PC-3 (cell line): ENCODE results near the gene OMP. TPM values are rescaled to one million over a fixed set of nuclear protein-coding genes. Genes with fewer than 3 reads are reported as not detected.

Source experiments
- ATAC-seq: fragments of 200-7000 bp; cut with Tn5 transposase; 2 replicates; pipeline ENCODE4 v1.9.1; 2020; ENCODE audit warnings: mild to moderate bottlenecking, moderate library complexity
- BruUV-seq: library from RNA; stranded (reverse); fragments of 400-500 nt; replicated peaks from 2 replicates; lab custom pipeline; 2021; lab: Mats Ljungman, UMichigan
- CTCF ChIA-PET: fragments of 300-600 bp; sonication (Branson Sonifier 250); formaldehyde crosslinking; loops from one replicate; lab custom pipeline; 2022; ENCODE audit warnings: antibody characterized with exemption; lab: Charles Lee
- POLR2A ChIA-PET: fragments of 300-600 bp; sonication (Branson Sonifier 250); formaldehyde crosslinking; loops from one replicate; lab custom pipeline; 2022; ENCODE audit warnings: antibody characterized with exemption; ENCODE audit not compliant: unreplicated experiment; lab: Charles Lee
- DNase-seq: peaks from one replicate; pipeline ENCODE4 v3.0.0-alpha.2; 2015
- H2AFZ ChIP-seq: fragments of 300-600 bp; sonication (generic); 2 replicates; pipeline ENCODE4 v1.6.0; 2016; ENCODE audit warnings: antibody characterized with exemption, low read length
- H3F3A ChIP-seq: fragments of 300-600 bp; sonication (generic); one replicate; pipeline ENCODE4 v1.6.0; 2017; ENCODE audit warnings: antibody characterized with exemption, low read length, control low read depth, mild to moderate bottlenecking; ENCODE audit not compliant: unreplicated experiment
- H3K27ac ChIP-seq: fragments of 300-600 bp; sonication (generic); 2 replicates; pipeline ENCODE4 v1.5.1; 2016; ENCODE audit warnings: mild to moderate bottlenecking, low read length
- H3K27me3 ChIP-seq: fragments of 300-600 bp; sonication (generic); 2 replicates; pipeline ENCODE4 v1.6.1; 2016; ENCODE audit warnings: low read length, mixed read lengths
- H3K36me3 ChIP-seq: fragments of 300-600 bp; sonication (generic); 2 replicates; pipeline ENCODE4 v1.6.1; 2016; ENCODE audit warnings: low read depth, mixed run types, low read length, mixed read lengths
- H3K4me1 ChIP-seq: fragments of 300-600 bp; sonication (generic); 2 replicates; pipeline ENCODE4 v1.5.1; 2016; ENCODE audit warnings: low read length; ENCODE audit not compliant: insufficient read depth
- H3K4me2 ChIP-seq: fragments of 300-600 bp; sonication (generic); 2 replicates; pipeline ENCODE4 v1.6.0; 2016; ENCODE audit warnings: low read length
- H3K4me3 ChIP-seq: fragments of 300-600 bp; sonication (generic); 2 replicates; pipeline ENCODE4 v1.5.1; 2016; ENCODE audit warnings: mild to moderate bottlenecking, low read length, mixed read lengths
- H3K79me2 ChIP-seq: fragments of 300-600 bp; sonication (generic); 2 replicates; pipeline ENCODE4 v1.6.1; 2017; ENCODE audit warnings: low read length, mixed read lengths
- H3K9ac ChIP-seq: fragments of 300-600 bp; sonication (generic); 2 replicates; pipeline ENCODE4 v1.6.0; 2016; ENCODE audit warnings: mild to moderate bottlenecking, low read length
- H3K9me2 ChIP-seq: fragments of 300-600 bp; sonication (generic); replicated peaks from 2 replicates; pipeline ENCODE4 v1.6.1; 2016; ENCODE audit warnings: mixed run types, low read length, mixed read lengths
- H3K9me3 ChIP-seq: fragments of 300-600 bp; sonication (generic); 2 replicates; pipeline ENCODE4 v1.6.1; 2016; ENCODE audit warnings: low read length, mixed read lengths
- H4K20me1 ChIP-seq: fragments of 300-600 bp; sonication (generic); 2 replicates; pipeline ENCODE4 v1.6.1; 2016; ENCODE audit warnings: low read length, mixed read lengths
- CTCF ChIP-seq: fragments of 300-600 bp; sonication (generic); conservative IDR thresholded peaks from 2 replicates; pipeline ENCODE4 v1.5.1; 2017; ENCODE audit warnings: antibody characterized with exemption, low read depth, mild to moderate bottlenecking, low read length
- EZH2 ChIP-seq: fragments of 300-600 bp; sonication (generic); IDR thresholded peaks from one replicate; pipeline ENCODE4 v1.6.1; 2017; ENCODE audit warnings: antibody characterized with exemption, mild to moderate bottlenecking, low read length; ENCODE audit not compliant: unreplicated experiment
- EZH2phosphoT487 ChIP-seq: fragments of 300-600 bp; sonication (generic); IDR thresholded peaks from 2 replicates; pipeline ENCODE4 v1.6.1; 2018; ENCODE audit warnings: mild to moderate bottlenecking, antibody characterized with exemption, low read length, borderline replicate concordance
- intact Hi-C: fragments of 100-400 bp; cut with micrococcal nuclease; formaldehyde crosslinking; loops from 2 replicates; pipeline ENCODE4 v1.9.0; 2023
- total RNA-seq: library from RNA; depleted of rRNA; stranded (reverse); fragments of >200 nt; gene quantifications from 2 replicates; pipeline ENCODE4 v1.2.3, GENCODE V29; 2014

Gene OMP
- total RNA-seq, 1 experiment from 2014 or later, result not detected

GRCh38 chr11:77088236-77089003 lies 14.2 kb upstream of the OMP start:
- DNase-seq, result peak; percentile 82
- CTCF ChIA-PET, result no interaction called here
- H4K20me1 ChIP-seq, result no peaks in the 10 kb centered on the region
- no TSS peak for BruUV-seq
- no peaks in the 10 kb centered on the region for H3F3A ChIP-seq
- no peaks in the 10 kb centered on the region for H3K9me3 ChIP-seq
- TF ChIP-seq EZH2phosphoT487 (no peak), EZH2 (no peak), CTCF (no peak)
- no peaks in the 10 kb centered on the region for H3K79me2 ChIP-seq
- ATAC-seq, result no peak
- intact Hi-C loops, result no loop called here
- H3K4me1 ChIP-seq, result peaks cover 23% of the 10 kb centered on the region
- H2AFZ ChIP-seq, result no peak overlapping the region
- no peak overlapping the region for H3K4me3 ChIP-seq
- H3K27ac ChIP-seq, result no peak overlapping the region
- no peak overlapping the region for H3K9ac ChIP-seq
- H3K27me3 ChIP-seq, result no peaks in the 10 kb centered on the region
- peak overlapping the region; percentile 1; the same call in 1 of the 2 replicates for H3K4me2 ChIP-seq
- H3K36me3 ChIP-seq, result no peaks in the 10 kb centered on the region
- POLR2A ChIA-PET, result no interaction called here
- H3K9me2 ChIP-seq, result no peaks in the 10 kb centered on the region

- ATAC-seq (no peak), DNase-seq (no peak)
- Histone ChIP-seq H3K27ac (no peak overlapping the region), H3K4me1 (peaks cover 23% of the 10 kb centered on the region), H3K4me3 (no peak overlapping the region), H3K79me2 (no peaks in the 10 kb centered on the region), H3K9me2 (no peaks in the 10 kb centered on the region), H3K27me3 (no peaks in the 10 kb centered on the region), H3K9ac (no peak overlapping the region), H2AFZ (no peak overlapping the region), H4K20me1 (no peaks in the 10 kb centered on the region), H3K36me3 (no peaks in the 10 kb centered on the region), H3K4me2 (peak overlapping the region; percentile 1; the same call in 1 of the 2 replicates), H3K9me3 (no peaks in the 10 kb centered on the region), H3F3A (no peaks in the 10 kb centered on the region)
- BruUV-seq, result no TSS peak
- TF ChIP-seq EZH2phosphoT487, result no peak
- TF ChIP-seq EZH2, result no peak
- TF ChIP-seq CTCF, result no peak
- ChIA-PET CTCF (interaction anchor here (0.9 kb wide), 1 partner anchor 42 kb away, joined by 4 read pairs; no protein-coding TSS in a partner anchor), POLR2A (no interaction called here)
- intact Hi-C loops, result no loop called here
Observed at GRCh38 chr11:77089004-77089545, 13.6 kb upstream of the OMP start.

- Histone ChIP-seq H3K27ac (no peak overlapping the region), H3K4me1 (peaks cover 23% of the 10 kb centered on the region), H4K20me1 (no peaks in the 10 kb centered on the region), H3F3A (no peaks in the 10 kb centered on the region), H3K9me3 (no peaks in the 10 kb centered on the region), H2AFZ (no peak overlapping the region), H3K4me2 (no peak overlapping the region), H3K79me2 (no peaks in the 10 kb centered on the region), H3K4me3 (no peak overlapping the region), H3K27me3 (no peaks in the 10 kb centered on the region), H3K9ac (no peak overlapping the region), H3K36me3 (no peaks in the 10 kb centered on the region), H3K9me2 (no peaks in the 10 kb centered on the region)
- CTCF ChIA-PET, result interaction anchor here (0.5 to 1.7 kb wide), 3 partner anchors 20 to 43 kb away, joined by 4 to 17 read pairs (median 5); no protein-coding TSS in a partner anchor
- no peak for ATAC-seq
- no peak for DNase-seq
- POLR2A ChIA-PET, result interaction anchor here (0.6 kb wide), 1 partner anchor 42 kb away, joined by 4 read pairs; no protein-coding TSS in a partner anchor
- BruUV-seq, result no TSS peak
- TF ChIP-seq CTCF (no peak), EZH2phosphoT487 (no peak), EZH2 (no peak)
- intact Hi-C loops, result loop anchor here (2.0 kb wide), 1 partner anchor 23 kb away; the partner anchor contains the start of gene CAPN5
Observed at GRCh38 chr11:77090046-77090372, 12.6 kb upstream of the OMP start.
